AG20443 (cell line): ENCODE measurements around the gene MMP3.

Source experiments
- DNase-seq: peaks from one replicate; pipeline ENCODE4 v3.0.0; 2012; ENCODE audit warnings: low spot score, mixed read lengths

MMP3 gene

GRCh38 chr11:102788334-102788995 is 54.9 kb downstream of the MMP3 start:
- DNase-seq, result no peak
